ENCODE results near the gene AP4M1. TPM values are rescaled to one million over a fixed set of nuclear protein-coding genes. Genes with fewer than 3 reads are reported as not detected.

AP4M1 gene
- total RNA-seq, 4 donors from 2014 or later, result 5.0 to 52.0 (median 33.6) TPM

- DNase-seq, result peak in 1 of 2 donors; percentile 63
- Histone ChIP-seq H3K9me3 (no peaks in the 10 kb centered on the region), H3K27ac (peak overlapping the region; percentile 88 to 95), H3K4me1 (peaks cover 0 to 10% of the 10 kb centered on the region in 2 donors), H3K27me3 (no peaks in the 10 kb centered on the region), H3K4me3 (no peak overlapping the region), H3K36me3 (no peaks in the 10 kb centered on the region)
- intact Hi-C loops (cut with DNase I; ENCODE audit: low total_unique reads), result no loop called here
- TF ChIP-seq POLR2A (IDR thresholded peaks at IDR 0.05), result no peak
- TF ChIP-seq CTCF (IDR thresholded peaks at IDR 0.05), result no peak
Observed at GRCh38 chr7:100087055-100087750, 14.2 kb upstream of the AP4M1 start.

- H3K36me3 ChIP-seq, result no peaks in the 10 kb centered on the region
- no peaks in the 10 kb centered on the region for H3K27me3 ChIP-seq
- H3K4me3 ChIP-seq, result peak overlapping the region; percentile 80 to 97
- H3K9me3 ChIP-seq, result no peaks in the 10 kb centered on the region
- peaks cover 0 to 10% of the 10 kb centered on the region in 2 donors for H3K4me1 ChIP-seq
- no peak for DNase-seq
- intact Hi-C loops (cut with DNase I; ENCODE audit: low total_unique reads), result no loop called here
- TF ChIP-seq POLR2A (IDR thresholded peaks at IDR 0.05) (no peak), CTCF (IDR thresholded peaks at IDR 0.05) (no peak)
- peak overlapping the region; percentile 88 to 95 for H3K27ac ChIP-seq
Observed at GRCh38 chr7:100088095-100088620, 13.3 kb upstream of the AP4M1 start.

- peak; percentile 75 to 82 for DNase-seq
- intact Hi-C loops (cut with DNase I; ENCODE audit: low total_unique reads), result no loop called here
- Histone ChIP-seq H3K9me3 (no peaks in the 10 kb centered on the region), H3K27me3 (no peaks in the 10 kb centered on the region), H3K4me3 (peak within 1 kb of the TSS; percentile 80 to 97), H3K27ac (peak within 1 kb of the TSS; percentile 88 to 95), H3K36me3 (no peaks in the 10 kb centered on the region), H3K4me1 (peaks cover 0 to 10% of the 10 kb centered on the region in 2 donors)
- peak in 1 of 4 experiments; percentile 39 for TF ChIP-seq CTCF (IDR thresholded peaks at IDR 0.05)
- TF ChIP-seq POLR2A (IDR thresholded peaks at IDR 0.05), result peak; percentile 52 to 80
Observed at GRCh38 chr7:100088621-100089457, 12.6 kb upstream of the AP4M1 start, which contains the start of gene COPS6. TSS of gene COPS6 (plus strand) at chr7:100088969. CDS start at chr7:100088991, 22 bp downstream.

GRCh38 chr7:100089458-100090196, 11.8 kb upstream of the AP4M1 start:
- H3K4me3 ChIP-seq, result peak overlapping the region; percentile 80 to 97
- H3K9me3 ChIP-seq, result no peaks in the 10 kb centered on the region
- TF ChIP-seq CTCF (IDR thresholded peaks at IDR 0.05), result no peak
- TF ChIP-seq POLR2A (IDR thresholded peaks at IDR 0.05), result no peak
- intact Hi-C loops (cut with DNase I; ENCODE audit: low total_unique reads), result no loop called here
- DNase-seq, result no peak
- H3K27ac ChIP-seq, result peak overlapping the region; percentile 88 to 95
- H3K36me3 ChIP-seq, result no peaks in the 10 kb centered on the region
- H3K27me3 ChIP-seq, result no peaks in the 10 kb centered on the region
- H3K4me1 ChIP-seq, result peaks cover 0 to 10% of the 10 kb centered on the region in 2 donors

All from uterus (tissue), 4 donors.